HL-60 (cell line): Measurements from ENCODE around the gene PALM3.

Experiments used
- DNase-seq, 2 experiments: peaks; one replicate each; pipeline ENCODE4 v3.0.0-alpha.2; 2010 to 2020; ENCODE audit warnings: low read depth in 1 of 2, low spot score in 1 of 2
- H3K27ac ChIP-seq: fragments of 250-450 bp; sonication (Bioruptor Pico); replicated peaks from 2 replicates; pipeline ENCODE4 v1.5.1; 2020; ENCODE audit warnings: mild to moderate bottlenecking, moderate library complexity
- H3K27me3 ChIP-seq: fragments of 250-450 bp; sonication (Bioruptor Pico); 2 replicates; pipeline ENCODE4 v1.5.1; 2021; ENCODE audit warnings: mild to moderate bottlenecking, moderate library complexity; ENCODE audit not compliant: insufficient read depth, poor library complexity, severe bottlenecking
- H3K4me3 ChIP-seq: replicated peaks from 2 replicates; pipeline ENCODE4 v1.5.1; 2011; ENCODE audit warnings: mild to moderate bottlenecking, control low read depth, low read length; ENCODE audit not compliant: insufficient read depth
- CTCF ChIP-seq: IDR thresholded peaks from one replicate; pipeline ENCODE4 v1.5.1; 2011; ENCODE audit warnings: low read length, control low read depth, inconsistent platforms; ENCODE audit not compliant: insufficient read depth
- GABPA ChIP-seq: IDR thresholded peaks from 2 replicates; pipeline ENCODE4 v1.6.1; 2012; ENCODE audit warnings: low read depth
- POLR2AphosphoS5 ChIP-seq: IDR thresholded peaks from 2 replicates; pipeline ENCODE4 v1.6.1; 2012; ENCODE audit warnings: low read depth
- REST ChIP-seq: IDR thresholded peaks from 2 replicates; pipeline ENCODE4 v1.6.1; 2012; ENCODE audit warnings: low read depth; ENCODE audit not compliant: insufficient replicate concordance
- SPI1 ChIP-seq: IDR thresholded peaks from 2 replicates; pipeline ENCODE4 v1.6.1; 2012; ENCODE audit warnings: low read depth, mild to moderate bottlenecking, borderline replicate concordance

PALM3 gene

GRCh38 chr19:14033946-14034345 is 27.9 kb downstream of the PALM3 start:
- no peak overlapping the region for H3K27ac ChIP-seq
- no peak for TF ChIP-seq POLR2AphosphoS5
- TF ChIP-seq SPI1: no peak
- TF ChIP-seq GABPA: no peak
- no peak for TF ChIP-seq REST
- TF ChIP-seq CTCF: no peak
- no peaks in the 10 kb centered on the region for H3K27me3 ChIP-seq
- DNase-seq: no peak
- no peak overlapping the region for H3K4me3 ChIP-seq

GRCh38 chr19:14031719-14032480 is 30.0 kb downstream of the PALM3 start, which contains the start of gene IL27RA:
IL27RA (plus strand) TSS chr19:14031762; CDS start chr19:14031873, 111 bp downstream.
- H3K27me3 ChIP-seq: no peaks in the 10 kb centered on the region
- DNase-seq: peak; percentile 69 to 71
- no peak; the same call in none of the 2 replicates for TF ChIP-seq POLR2AphosphoS5
- no peak for TF ChIP-seq GABPA
- peak; percentile 60 for TF ChIP-seq CTCF
- TF ChIP-seq REST: peak; percentile 49
- no peak for TF ChIP-seq SPI1
- peak within 1 kb of the TSS; percentile 74 for H3K27ac ChIP-seq
- peak within 1 kb of the TSS; percentile 65 for H3K4me3 ChIP-seq

GRCh38 chr19:14030997-14031718 is 30.7 kb downstream of the PALM3 start:
- Histone ChIP-seq H3K27me3 (no peaks in the 10 kb centered on the region), H3K27ac (peak overlapping the region; percentile 74), H3K4me3 (peak overlapping the region; percentile 65)
- DNase-seq: no peak
- TF ChIP-seq GABPA: no peak
- no peak for TF ChIP-seq POLR2AphosphoS5
- TF ChIP-seq SPI1: no peak
- TF ChIP-seq CTCF: no peak
- TF ChIP-seq REST: no peak
